Fibroblast of lung (primary cell): ENCODE data around the gene SRGAP2. TPM values are rescaled to one million over a fixed set of nuclear protein-coding genes. Genes with fewer than 3 reads are reported as not detected.
A peak's percentile ranks its signal among the peaks of the same experiment; 100 is the strongest.
"Not testable (repeated sequence)": the region's sequence is repeated elsewhere in the genome, so short reads cannot be mapped to it uniquely, and the experiment has no call there.

ENCODE experiments used
- DNase-seq, 2 donors: peaks; one replicate each; pipeline versions ENCODE4 v3.0.0 to v3.0.0-alpha.2; 2010; ENCODE audit warnings: low read depth in 2 of 2
- H2AFZ ChIP-seq: 2 replicates; pipeline ENCODE4 v1.5.1; 2012; ENCODE audit warnings: low read length, control low read depth, inconsistent platforms
- H3K27ac ChIP-seq: 2 replicates; pipeline ENCODE4 v1.5.1; 2011; ENCODE audit warnings: low read length, control low read depth; ENCODE audit not compliant: insufficient read depth
- H3K27me3 ChIP-seq: 2 replicates; pipeline ENCODE4 v1.5.1; 2011; ENCODE audit warnings: mild to moderate bottlenecking, low read length; ENCODE audit not compliant: control insufficient read depth, insufficient read depth
- H3K36me3 ChIP-seq: 2 replicates; pipeline ENCODE4 v1.5.1; 2011; ENCODE audit warnings: low read length; ENCODE audit not compliant: control insufficient read depth, insufficient read depth
- H3K4me1 ChIP-seq: 2 replicates; pipeline ENCODE4 v1.5.1; 2011; ENCODE audit warnings: low read length; ENCODE audit not compliant: control insufficient read depth, insufficient read depth; ENCODE audit errors: extremely low read depth
- H3K4me2 ChIP-seq: 2 replicates; pipeline ENCODE4 v1.5.1; 2011; ENCODE audit warnings: low read length, control low read depth; ENCODE audit not compliant: insufficient read depth; ENCODE audit errors: extremely low read depth
- H3K4me3 ChIP-seq, 4 experiments: fragments of 200-600 bp in 1 of 4; sonication (generic) in 1 of 4; replicated peaks in 1 of 4; 2 replicates each; pipeline ENCODE4 v1.5.1; 2011 to 2016; ENCODE audit warnings: low read length in 4 of 4, low read depth in 3 of 4, mild to moderate bottlenecking in 3 of 4, control low read depth in 2 of 4, inconsistent platforms in 1 of 4, mixed read lengths in 1 of 4; ENCODE audit not compliant: insufficient read depth in 1 of 4; ENCODE audit errors: control extremely low read depth in 1 of 4
- H3K79me2 ChIP-seq: 2 replicates; pipeline ENCODE4 v1.5.1; 2012; ENCODE audit warnings: mild to moderate bottlenecking, low read length, inconsistent platforms; ENCODE audit not compliant: control insufficient read depth, insufficient read depth
- H3K9ac ChIP-seq: 2 replicates; pipeline ENCODE4 v1.5.1; 2011; ENCODE audit warnings: mild to moderate bottlenecking, low read length, control low read depth; ENCODE audit not compliant: insufficient read depth
- H3K9me3 ChIP-seq: 2 replicates; pipeline ENCODE4 v1.5.1; 2012; ENCODE audit warnings: low read depth, low read length; ENCODE audit not compliant: control insufficient read depth, insufficient read depth
- H4K20me1 ChIP-seq: 2 replicates; pipeline ENCODE4 v1.5.1; 2011; ENCODE audit warnings: low read length; ENCODE audit not compliant: control insufficient read depth, insufficient read depth; ENCODE audit errors: extremely low read depth
- polyA plus RNA-seq, 2 donors: library from polyadenylated mRNA; depleted of rRNA in 1 of 2; stranded (reverse) in 1 of 2; unstranded in 1 of 2; fragments of >200 nt; gene quantifications; 2 replicates each; pipeline ENCODE4 v1.2.1, GENCODE V29; 2011 to 2012; ENCODE audit warnings: missing spikeins in 1 of 2
- total RNA-seq: library from RNA; depleted of rRNA; stranded (reverse); fragments of >200 nt; gene quantifications from 2 replicates; pipeline ENCODE4 v1.2.1, GENCODE V29; 2014

The SRGAP2 gene
- total and polyA plus RNA-seq, 2 donors (not counting 1 experiment from before 2014, with no cell fraction given): 14.3 to 51.9 TPM

GRCh38 chr1:206225386-206225785 is 22.0 kb downstream of the SRGAP2 start:
- DNase-seq, H2AFZ ChIP-seq, H3K79me2 ChIP-seq, H4K20me1 ChIP-seq, H3K27ac ChIP-seq, H3K4me2 ChIP-seq, H3K27me3 ChIP-seq, H3K4me1 ChIP-seq, H3K9ac ChIP-seq, H3K36me3 ChIP-seq, H3K4me3 ChIP-seq, H3K9me3 ChIP-seq: not testable (repeated sequence)

DNA sequence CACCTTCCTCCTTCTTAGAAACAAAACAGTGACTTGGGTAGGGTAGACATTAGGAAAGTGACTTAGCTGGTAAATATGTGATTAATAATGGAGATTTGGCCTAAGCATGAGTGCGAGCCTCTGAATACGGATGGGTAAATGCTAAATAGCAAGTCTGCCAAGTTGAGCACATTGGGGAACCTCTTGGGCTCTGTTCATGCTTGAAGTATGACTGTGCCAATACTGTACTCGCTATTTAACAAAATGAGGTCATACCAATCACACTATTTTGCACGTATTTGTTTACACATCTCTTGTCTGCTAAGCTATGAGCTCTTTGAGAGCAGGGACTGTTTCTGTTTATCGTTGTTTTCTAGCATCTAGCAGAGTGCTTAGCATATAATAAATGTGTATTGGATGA is 23.5 kb downstream of the SRGAP2 start:
- H3K9ac ChIP-seq, H3K4me3 ChIP-seq, DNase-seq, H3K4me2 ChIP-seq, H3K4me1 ChIP-seq, H3K79me2 ChIP-seq, H2AFZ ChIP-seq, H4K20me1 ChIP-seq, H3K36me3 ChIP-seq, H3K27me3 ChIP-seq, H3K9me3 ChIP-seq, H3K27ac ChIP-seq: not testable (repeated sequence)

DNA sequence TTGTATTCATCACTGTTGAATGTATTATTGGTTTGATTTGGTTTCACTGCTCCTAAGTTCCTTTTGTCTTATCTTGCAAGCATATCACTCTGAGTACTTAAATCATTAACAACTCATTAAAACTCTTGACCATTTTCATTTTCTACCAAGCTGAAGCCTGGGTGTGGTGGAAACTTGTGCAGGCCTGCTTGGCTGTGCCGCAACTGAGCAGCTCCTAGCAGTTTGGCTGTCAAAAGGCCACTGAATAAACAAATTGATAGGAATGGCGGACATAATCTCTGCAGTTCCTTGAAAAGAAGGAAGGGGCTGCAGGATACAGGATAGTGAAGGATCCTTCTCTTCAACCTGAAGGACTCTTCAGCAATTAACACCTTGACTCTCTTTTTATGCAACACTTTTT is 25.9 kb downstream of the SRGAP2 start:
- not testable (repeated sequence) for H3K4me3 ChIP-seq, H3K9ac ChIP-seq, DNase-seq, H4K20me1 ChIP-seq, H3K9me3 ChIP-seq, H3K36me3 ChIP-seq, H2AFZ ChIP-seq, H3K79me2 ChIP-seq, H3K27ac ChIP-seq, H3K27me3 ChIP-seq, H3K4me1 ChIP-seq, H3K4me2 ChIP-seq

GRCh38 chr1:206231989-206232388 is 28.6 kb downstream of the SRGAP2 start:
- H3K9me3 ChIP-seq, H3K27ac ChIP-seq, H3K4me1 ChIP-seq, H3K36me3 ChIP-seq, H3K27me3 ChIP-seq, H4K20me1 ChIP-seq, H3K79me2 ChIP-seq, H2AFZ ChIP-seq, H3K9ac ChIP-seq, H3K4me2 ChIP-seq, H3K4me3 ChIP-seq: not testable (repeated sequence)
- peak in 1 of 2 donors; percentile 31 for DNase-seq

GRCh38 chr1:206232970-206233645 is 29.8 kb downstream of the SRGAP2 start:
- H3K4me1 ChIP-seq, H3K9me3 ChIP-seq, DNase-seq, H3K27me3 ChIP-seq, H4K20me1 ChIP-seq, H3K36me3 ChIP-seq, H3K9ac ChIP-seq, H3K79me2 ChIP-seq, H2AFZ ChIP-seq, H3K27ac ChIP-seq, H3K4me2 ChIP-seq, H3K4me3 ChIP-seq: not testable (repeated sequence)

GRCh38 chr1:206234189-206234916 is 31.0 kb downstream of the SRGAP2 start:
- not testable (repeated sequence) for H3K9me3 ChIP-seq, H3K9ac ChIP-seq, H3K27me3 ChIP-seq

DNA sequence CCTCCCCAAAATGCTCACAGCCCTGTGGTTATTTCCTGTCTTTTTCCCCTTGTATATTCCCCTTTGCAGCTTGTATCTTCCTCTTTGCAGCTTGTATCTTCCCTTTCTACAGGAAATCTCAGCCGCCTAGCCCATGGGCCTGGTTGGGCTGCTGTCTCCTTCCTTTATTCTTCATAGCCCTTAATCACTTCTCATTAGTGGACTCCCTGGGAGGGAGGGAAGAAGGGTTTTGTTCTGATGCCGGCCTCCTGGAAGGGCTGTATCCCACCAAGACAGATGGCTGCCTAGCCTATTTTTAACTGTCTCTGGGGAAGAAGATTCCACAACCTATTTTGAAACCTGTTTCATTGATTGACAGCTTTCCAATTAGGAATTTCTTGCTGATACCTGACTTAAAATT is 31.8 kb downstream of the SRGAP2 start:
- H3K4me2 ChIP-seq, H3K4me1 ChIP-seq, H3K4me3 ChIP-seq, H4K20me1 ChIP-seq, DNase-seq, H3K79me2 ChIP-seq, H3K36me3 ChIP-seq, H3K9ac ChIP-seq, H3K9me3 ChIP-seq, H3K27me3 ChIP-seq, H3K27ac ChIP-seq, H2AFZ ChIP-seq: not testable (repeated sequence)

More at GRCh38 chr1:206234189-206234916, 31.0 kb downstream of the SRGAP2 start:
- H3K4me2 ChIP-seq, H2AFZ ChIP-seq, H3K4me1 ChIP-seq, DNase-seq, H4K20me1 ChIP-seq, H3K27ac ChIP-seq, H3K79me2 ChIP-seq, H3K36me3 ChIP-seq, H3K4me3 ChIP-seq: not testable (repeated sequence)
